Measurements from ENCODE around the gene MEMO1. TPM values are rescaled to one million over a fixed set of nuclear protein-coding genes. Genes with fewer than 3 reads are reported as not detected.
"Not testable (repeated sequence)": the region's sequence is repeated elsewhere in the genome, so short reads cannot be mapped to it uniquely, and the experiment has no call there.

The MEMO1 gene
- total RNA-seq, 1 donor from 2014 or later: 32.2 TPM

GRCh38 chr2:31877008-31877407 is 133.8 kb downstream of the MEMO1 start:
- no peak for DNase-seq
- Histone ChIP-seq H3K27me3 (no peaks in the 10 kb centered on the region), H3K9me3 (no peaks in the 10 kb centered on the region), H3K36me3 (peaks cover 9% of the 10 kb centered on the region), H3K27ac (no peak overlapping the region), H3K4me3 (no peak overlapping the region), H3K4me1 (no peaks in the 10 kb centered on the region)
- intact Hi-C loops (cut with DNase I): no loop called here
- ATAC-seq: no peak
- TF ChIP-seq CTCF (IDR thresholded peaks at IDR 0.05): no peak

- H3K4me1 ChIP-seq: no peaks in the 10 kb centered on the region
- DNase-seq (no peak), ATAC-seq (no peak)
- H3K36me3 ChIP-seq: no peaks in the 10 kb centered on the region
- H3K9me3 ChIP-seq: no peaks in the 10 kb centered on the region
- no peak overlapping the region for H3K4me3 ChIP-seq
- H3K27ac ChIP-seq: no peak overlapping the region
- intact Hi-C loops (cut with DNase I): no loop called here
- no peak for TF ChIP-seq CTCF (IDR thresholded peaks at IDR 0.05)
- no peaks in the 10 kb centered on the region for H3K27me3 ChIP-seq
Measured at GRCh38 chr2:31874071-31874470, 136.7 kb downstream of the MEMO1 start.

GRCh38 chr2:31865215-31865614 is 145.6 kb downstream of the MEMO1 start:
- Histone ChIP-seq H3K36me3 (no peaks in the 10 kb centered on the region), H3K9me3 (no peaks in the 10 kb centered on the region), H3K4me1 (no peaks in the 10 kb centered on the region), H3K4me3 (no peak overlapping the region), H3K27ac (no peak overlapping the region), H3K27me3 (no peaks in the 10 kb centered on the region)
- intact Hi-C loops (cut with DNase I): no loop called here
- ATAC-seq (no peak), DNase-seq (no peak)
- no peak for TF ChIP-seq CTCF (IDR thresholded peaks at IDR 0.05)

GRCh38 chr2:31863867-31864266 is 146.9 kb downstream of the MEMO1 start:
- no peaks in the 10 kb centered on the region for H3K4me1 ChIP-seq
- H3K9me3 ChIP-seq: no peaks in the 10 kb centered on the region
- no peak for ATAC-seq
- DNase-seq: no peak
- no peaks in the 10 kb centered on the region for H3K27me3 ChIP-seq
- intact Hi-C loops (cut with DNase I): no loop called here
- no peaks in the 10 kb centered on the region for H3K36me3 ChIP-seq
- no peak for TF ChIP-seq CTCF (IDR thresholded peaks at IDR 0.05)
- no peak overlapping the region for H3K4me3 ChIP-seq
- no peak overlapping the region for H3K27ac ChIP-seq

- H3K27me3 ChIP-seq; H3K27ac ChIP-seq; H3K4me1 ChIP-seq; ATAC-seq; H3K9me3 ChIP-seq; H3K36me3 ChIP-seq; H3K4me3 ChIP-seq; DNase-seq; intact Hi-C loops (cut with DNase I): not testable (repeated sequence)
Measured at GRCh38 chr2:31863015-31863656, 147.7 kb downstream of the MEMO1 start.

- H3K27ac ChIP-seq: no peak overlapping the region
- H3K27me3 ChIP-seq: no peaks in the 10 kb centered on the region
- no peaks in the 10 kb centered on the region for H3K4me1 ChIP-seq
- no peaks in the 10 kb centered on the region for H3K36me3 ChIP-seq
- no peaks in the 10 kb centered on the region for H3K9me3 ChIP-seq
- DNase-seq (no peak), ATAC-seq (no peak)
- intact Hi-C loops (cut with DNase I): no loop called here
- no peak for TF ChIP-seq CTCF (IDR thresholded peaks at IDR 0.05)
- H3K4me3 ChIP-seq: no peak overlapping the region
Measured at GRCh38 chr2:31859959-31860358, 150.8 kb downstream of the MEMO1 start.

Measured in upper lobe of right lung (tissue), 1 donor.